H1 (cell line): ENCODE measurements around the gene MGST2. TPM values are rescaled to one million over a fixed set of nuclear protein-coding genes. Genes with fewer than 3 reads are reported as not detected.
A peak's percentile ranks its signal among the peaks of the same experiment; 100 is the strongest.

Source experiments
- CTCF ChIA-PET: fragments of 300-600 bp; sonication (Branson Sonifier 250); formaldehyde crosslinking; loops from one replicate; lab custom pipeline; 2021; ENCODE audit not compliant: partially characterized antibody; lab: Charles Lee
- POLR2A ChIA-PET: fragments of 300-600 bp; sonication (Branson Sonifier 250); formaldehyde crosslinking; loops from one replicate; lab custom pipeline; 2021; ENCODE audit warnings: inconsistent platforms; ENCODE audit not compliant: partially characterized antibody; lab: Charles Lee
- DNase-seq, 2 experiments: peaks; one replicate each; pipeline versions ENCODE4 v3.0.0 to v3.0.0-alpha.2; 2010 to 2022; ENCODE audit warnings: low spot score in 2 of 2, low read depth in 1 of 2, mixed read lengths in 1 of 2
- FAIRE-seq: peaks from 2 replicates; lab custom pipeline; 2011; peaks lifted over from hg19 to GRCh38; lab: Jason Lieb, UNC
- H2AFZ ChIP-seq: 2 replicates; pipeline ENCODE4 v1.8.1; 2012; ENCODE audit warnings: low read length, inconsistent platforms
- H2AK5ac ChIP-seq: 2 replicates; pipeline ENCODE4 v1.6.1; 2013; ENCODE audit warnings: low read depth, low read length
- H2BK120ac ChIP-seq: replicated peaks from 2 replicates; pipeline ENCODE3; 2013; ENCODE audit warnings: low read depth, low read length, inconsistent platforms
- H2BK12ac ChIP-seq: 2 replicates; pipeline ENCODE4 v1.6.1; 2013; ENCODE audit warnings: low read depth, low read length
- H2BK15ac ChIP-seq: 2 replicates; pipeline ENCODE4 v1.6.1; 2013; ENCODE audit warnings: low read length
- H2BK20ac ChIP-seq: 2 replicates; pipeline ENCODE4 v1.6.1; 2013; ENCODE audit warnings: low read length
- H2BK5ac ChIP-seq: 2 replicates; pipeline ENCODE4 v1.6.1; 2013; ENCODE audit warnings: low read depth, low read length
- H3K14ac ChIP-seq: 2 replicates; pipeline ENCODE4 v1.6.1; 2013; ENCODE audit warnings: inconsistent platforms; ENCODE audit not compliant: insufficient read length
- H3K18ac ChIP-seq: 2 replicates; pipeline ENCODE4 v1.6.1; 2013; ENCODE audit warnings: low read length; ENCODE audit errors: extremely low read depth
- H3K23ac ChIP-seq: 2 replicates; pipeline ENCODE4 v1.6.1; 2013; ENCODE audit warnings: inconsistent platforms; ENCODE audit not compliant: insufficient read length
- H3K23me2 ChIP-seq: 2 replicates; pipeline ENCODE4 v1.6.1; 2013; ENCODE audit warnings: low read depth, low read length
- H3K27ac ChIP-seq: 2 replicates; pipeline ENCODE4 v1.6.1; 2011; ENCODE audit warnings: low read depth, low read length, inconsistent platforms
- H3K27me3 ChIP-seq, 4 experiments: replicated peaks in 1 of 4; 1 replicate in 1 of 4; 2 replicates in 3 of 4; pipeline versions ENCODE4 v1.6.1 to v1.8.1; 2011 to 2013; ENCODE audit warnings: low read length in 3 of 4, mild to moderate bottlenecking in 3 of 4, inconsistent platforms in 2 of 4, mixed read lengths in 2 of 4, moderate library complexity in 1 of 4; ENCODE audit not compliant: control insufficient read depth in 3 of 4, insufficient read depth in 3 of 4; ENCODE audit errors: extremely low read depth in 1 of 4
- H3K36me3 ChIP-seq, 4 experiments: 2 replicates each; pipeline versions ENCODE4 v1.6.1 to v1.8.1; 2011 to 2013; ENCODE audit warnings: mild to moderate bottlenecking in 4 of 4, low read length in 3 of 4, moderate library complexity in 2 of 4, control low read depth in 1 of 4, inconsistent platforms in 1 of 4; ENCODE audit not compliant: insufficient read depth in 4 of 4, control insufficient read depth in 2 of 4
- H3K4ac ChIP-seq: replicated peaks from 2 replicates; pipeline ENCODE3; 2013; ENCODE audit warnings: low read length, low read depth, mixed read lengths, inconsistent platforms; ENCODE audit not compliant: insufficient read length
- H3K4me1 ChIP-seq, 4 experiments: replicated peaks in 1 of 4; 1 replicate in 1 of 4; 2 replicates in 3 of 4; pipeline versions ENCODE4 v1.6.1 to v1.8.1; 2011 to 2013; ENCODE audit warnings: low read length in 3 of 4, inconsistent platforms in 2 of 4, mixed read lengths in 1 of 4; ENCODE audit not compliant: insufficient read depth in 4 of 4, control insufficient read depth in 3 of 4
- H3K4me2 ChIP-seq, 2 experiments: 2 replicates each; pipeline versions ENCODE4 v1.6.1 to v1.8.1; 2011 to 2013; ENCODE audit warnings: low read depth in 2 of 2, low read length in 2 of 2, control low read depth in 1 of 2, inconsistent platforms in 1 of 2, mild to moderate bottlenecking in 1 of 2; ENCODE audit not compliant: insufficient read depth in 1 of 2
- H3K4me3 ChIP-seq, 4 experiments: fragments of 200-600, 300-600 bp in 1 of 4; sonication (generic), shearing (Covaris generic), sonication (Bioruptor Twin) in 1 of 4; 2 replicates each; pipeline versions ENCODE4 v1.5.1 to v1.8.1; 2011 to 2016; ENCODE audit warnings: low read length in 4 of 4, low read depth in 3 of 4, control low read depth in 2 of 4, inconsistent platforms in 2 of 4, mild to moderate bottlenecking in 2 of 4, mixed read lengths in 1 of 4, moderate library complexity in 1 of 4; ENCODE audit not compliant: insufficient read depth in 2 of 4; ENCODE audit errors: extremely low read depth in 1 of 4
- H3K56ac ChIP-seq: replicated peaks from 2 replicates; pipeline ENCODE3; 2013; ENCODE audit warnings: low read depth, mild to moderate bottlenecking, mixed read lengths, low read length, inconsistent platforms; ENCODE audit not compliant: insufficient read length
- H3K79me1 ChIP-seq: 2 replicates; pipeline ENCODE4 v1.6.1; 2013; ENCODE audit warnings: low read depth, low read length, control low read depth
- H3K79me2 ChIP-seq, 2 experiments: 2 replicates each; pipeline versions ENCODE4 v1.6.1 to v1.8.1; 2012 to 2013; ENCODE audit warnings: low read length in 2 of 2, mild to moderate bottlenecking in 2 of 2, inconsistent platforms in 1 of 2; ENCODE audit not compliant: insufficient read depth in 2 of 2, control insufficient read depth in 1 of 2
- H3K9ac ChIP-seq, 4 experiments: replicated peaks in 1 of 4; 1 replicate in 1 of 4; 2 replicates in 3 of 4; pipeline versions ENCODE4 v1.6.1 to v1.8.1; 2011 to 2013; ENCODE audit warnings: low read depth in 3 of 4, low read length in 3 of 4, control low read depth in 2 of 4, mild to moderate bottlenecking in 2 of 4, moderate library complexity in 2 of 4, inconsistent platforms in 1 of 4; ENCODE audit errors: extremely low read depth in 1 of 4
- H3K9me3 ChIP-seq, 2 experiments: 2 replicates each; pipeline versions ENCODE4 v1.6.1 to v1.8.1; 2012 to 2013; ENCODE audit warnings: mild to moderate bottlenecking in 2 of 2, moderate library complexity in 2 of 2, control low read depth in 1 of 2, inconsistent platforms in 1 of 2, low read depth in 1 of 2, low read length in 1 of 2, mixed read lengths in 1 of 2; ENCODE audit not compliant: insufficient read depth in 2 of 2
- H4K20me1 ChIP-seq, 2 experiments: replicated peaks in 1 of 2; 2 replicates each; pipeline versions ENCODE3 to v1.8.1; 2011 to 2013; ENCODE audit warnings: inconsistent platforms in 2 of 2, low read length in 2 of 2, mild to moderate bottlenecking in 1 of 2; ENCODE audit not compliant: insufficient read depth in 2 of 2, control insufficient read depth in 1 of 2
- H4K5ac ChIP-seq: 2 replicates; pipeline ENCODE4 v1.6.1; 2013; ENCODE audit warnings: low read length, low read depth, mixed read lengths, inconsistent platforms; ENCODE audit not compliant: insufficient read length
- H4K8ac ChIP-seq: 2 replicates; pipeline ENCODE4 v1.8.0; 2013; ENCODE audit warnings: mild to moderate bottlenecking, moderate library complexity, low read length, inconsistent platforms; ENCODE audit not compliant: insufficient read depth; ENCODE audit errors: extremely low read depth
- H4K91ac ChIP-seq: replicated peaks from 2 replicates; pipeline ENCODE3; 2013; ENCODE audit warnings: low read length, mixed read lengths, inconsistent platforms; ENCODE audit not compliant: insufficient read length
- ASH2L ChIP-seq: fragments of 200-600, 300-600 bp; sonication (generic); IDR thresholded peaks from one replicate; pipeline ENCODE4 v1.7.1; 2017; ENCODE audit warnings: low read length
- EZH2 ChIP-seq: fragments of 200-600 bp; sonication (generic); IDR thresholded peaks from 2 replicates; pipeline ENCODE4 v1.7.1; 2012; ENCODE audit warnings: low read depth, mild to moderate bottlenecking, moderate library complexity, low read length, inconsistent platforms; ENCODE audit not compliant: severe bottlenecking
- GABPA ChIP-seq: IDR thresholded peaks from 2 replicates; pipeline ENCODE4 v1.6.1; 2011; ENCODE audit warnings: mild to moderate bottlenecking, low read length, moderate library complexity, borderline replicate concordance; ENCODE audit not compliant: insufficient read depth
- JUND ChIP-seq: IDR thresholded peaks from 2 replicates; pipeline ENCODE4 v1.6.1; 2011; ENCODE audit warnings: mild to moderate bottlenecking, improper control_type of control experiment, low read length
- NANOG ChIP-seq: IDR thresholded peaks from 2 replicates; pipeline ENCODE4 v1.6.1; 2011; ENCODE audit warnings: low read length, low read depth, mild to moderate bottlenecking, inconsistent platforms; ENCODE audit not compliant: insufficient read depth, poor library complexity, severe bottlenecking
- RBBP5 ChIP-seq: IDR thresholded peaks from 2 replicates; pipeline ENCODE4 v1.7.1; 2012; ENCODE audit warnings: low read depth, mild to moderate bottlenecking, inconsistent platforms, low read length, moderate library complexity, borderline replicate concordance
- SP2 ChIP-seq: IDR thresholded peaks from 2 replicates; pipeline ENCODE4 v1.6.1; 2012; ENCODE audit warnings: mild to moderate bottlenecking, low read length, inconsistent platforms
- TAF1 ChIP-seq: IDR thresholded peaks from 2 replicates; pipeline ENCODE4 v1.6.1; 2011; ENCODE audit warnings: mild to moderate bottlenecking, low read depth, low read length
- TEAD4 ChIP-seq: IDR thresholded peaks from 2 replicates; pipeline ENCODE4 v1.6.1; 2012; ENCODE audit warnings: low read depth, low read length, inconsistent platforms, mixed read lengths
- WGBS, 2 experiments: shearing (Covaris generic) in 1 of 2; methylation state at CpG; one replicate each; pipeline versions ENCODE4 v1.1.6 to v1.1.7; 2013 to 2015; ENCODE audit warnings: low lambda C conversion rate in 2 of 2, mixed read lengths in 2 of 2, inconsistent platforms in 1 of 2, low coverage in 1 of 2, missing lambda C conversion rate in 1 of 2; ENCODE audit not compliant: insufficient replicate concordance in 2 of 2, insufficient coverage in 1 of 2, insufficient read length in 1 of 2; ENCODE audit errors: extremely low coverage in 1 of 2, missing lambda C conversion rate in 1 of 2; 5-methylcytosine and 5-hydroxymethylcytosine counted together
- polyA plus RNA-seq, 7 experiments: library from polyadenylated mRNA; depleted of rRNA in 3 of 7; stranded (reverse) in 5 of 7; unstranded in 2 of 7; fragments of >200 nt in 5 of 7; fragments of 200-250 nt in 2 of 7; gene quantifications; 1 replicate in 5 of 7; 2 replicates in 1 of 7; 4 replicates in 1 of 7; pipeline versions ENCODE4 v1.2.1 to v1.2.3, GENCODE V29; 2011 to 2013; ENCODE audit warnings: missing spikeins in 2 of 7, mixed read lengths in 2 of 7
- total RNA-seq: library from RNA; stranded (reverse); fragmentation: NEBNext Ultra II Directional; extraction: Animal tissue kit (Norgen Biotek cat#: 25700); gene quantifications from 2 replicates; pipeline ENCODE4 v1.2.1, GENCODE V29; 2021
- TF ChIP-seq, protein P1 (sequence below): IDR thresholded peaks from 2 replicates; pipeline ENCODE4 v1.6.1; 2012; ENCODE audit warnings: inconsistent platforms

Gene MGST2
- total and polyA plus RNA-seq, 2 of the 8 experiments (the other 6 are each of a cell fraction or from before 2014, with no cell fraction given) = 8.0 to 13.6 TPM

DNA sequence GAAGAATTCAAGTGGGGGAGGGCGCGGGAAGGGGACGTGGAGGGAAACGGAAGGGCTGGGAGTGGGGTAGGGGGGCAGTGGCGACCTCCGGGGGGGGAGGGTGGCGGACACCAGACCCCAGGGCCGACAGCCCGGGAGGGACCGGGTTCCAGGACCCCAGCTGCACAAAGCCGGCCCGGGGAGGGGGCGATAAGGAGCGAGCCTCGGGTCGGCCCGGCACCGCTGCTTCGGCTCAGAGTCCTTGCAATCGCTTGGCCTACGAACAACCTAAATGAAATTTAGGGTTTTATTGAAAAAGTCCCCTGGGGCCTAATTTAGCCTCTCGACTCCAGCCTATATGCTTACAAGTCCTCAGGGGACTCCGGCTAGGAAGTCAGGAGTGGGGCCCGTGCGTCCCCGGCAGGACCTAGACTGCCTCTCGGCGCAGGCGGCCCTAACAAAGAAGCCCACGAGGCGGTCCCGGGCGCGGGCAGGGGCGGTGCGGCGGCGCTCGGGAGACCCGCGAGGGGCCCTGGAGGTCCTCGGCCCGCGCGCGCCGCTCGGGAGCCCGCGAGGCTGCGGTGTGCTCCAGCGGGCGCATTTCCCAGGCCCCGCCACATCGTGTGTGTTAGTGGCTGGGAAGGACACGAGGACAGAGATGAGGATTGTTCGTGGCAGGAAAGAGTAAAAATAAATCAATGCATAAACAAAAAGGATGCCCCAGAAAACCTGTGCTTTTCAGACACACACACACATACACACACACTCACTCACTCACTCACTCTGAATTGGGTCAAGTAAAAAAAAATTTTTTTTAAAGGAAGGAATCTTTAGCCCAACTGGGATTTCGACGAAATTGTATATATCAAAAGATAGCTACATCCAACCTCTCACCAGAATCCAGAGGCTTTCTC is 70.0 kb downstream of the MGST2 start:
- no peaks in the 10 kb centered on the region for H3K79me1 ChIP-seq
- no peaks in the 10 kb centered on the region for H3K79me2 ChIP-seq
- peaks cover 3 to 10% (median 6%) of the 10 kb centered on the region in 4 experiments; a peak in 5 of 7 replicates for H3K4me1 ChIP-seq
- peak overlapping the region in 3 of 4 experiments; percentile 13 to 86 (median 33); a peak in 4 of 7 replicates for H3K9ac ChIP-seq
- 4% methylated on average over 35 of the region's 59 CpGs; no CpG with 5 or more reads in 1 of the 2 experiments for WGBS, 2 experiments
- no peak overlapping the region for H4K5ac ChIP-seq
- no peak overlapping the region for H3K27ac ChIP-seq
- H2BK15ac ChIP-seq = peak overlapping the region; percentile 97; the same call in 1 of the 2 replicates
- peak overlapping the region; percentile 36 for H3K56ac ChIP-seq
- no peak overlapping the region for H2AK5ac ChIP-seq
- H2BK120ac ChIP-seq = peak overlapping the region; percentile 28
- peak overlapping the region; percentile 38; the same call in 1 of the 2 replicates for H2AFZ ChIP-seq
- H4K91ac ChIP-seq = peak overlapping the region; percentile 97
- no peaks in the 10 kb centered on the region for H4K20me1 ChIP-seq
- no peak overlapping the region for H3K23ac ChIP-seq
- POLR2A ChIA-PET = interaction anchor here (0.6 to 1.0 kb wide), 5 partner anchors 9 to 415 kb away, joined by 3 to 4 read pairs (median 4); no protein-coding TSS in a partner anchor
- peaks cover 10% of the 10 kb centered on the region for H3K23me2 ChIP-seq
- no peaks in the 10 kb centered on the region for H3K9me3 ChIP-seq
- peaks cover 7 to 22% (median 19%) of the 10 kb centered on the region in 4 experiments for H3K27me3 ChIP-seq
- no peak overlapping the region for H2BK5ac ChIP-seq
- CTCF ChIA-PET = interaction anchor here (0.7 to 1.5 kb wide), 16 partner anchors 16 to 591 kb away, joined by 3 to 8 read pairs (median 3); no protein-coding TSS in a partner anchor
- H3K18ac ChIP-seq = peak overlapping the region; percentile 99
- DNase-seq = peak in 1 of 2 experiments; percentile 66
- H3K36me3 ChIP-seq = no peaks in the 10 kb centered on the region
- peak overlapping the region; percentile 84 for H3K4ac ChIP-seq
- no peak overlapping the region for H3K14ac ChIP-seq
- H2BK20ac ChIP-seq = no peak overlapping the region; the same call in 1 of the 2 replicates
- H2BK12ac ChIP-seq = no peak overlapping the region
- H3K4me3 ChIP-seq = peak overlapping the region; percentile 58 to 72 (median 66)
- FAIRE-seq = no peak
- peak overlapping the region; percentile 95 to 96 for H3K4me2 ChIP-seq
- H4K8ac ChIP-seq = 0 out of 2 replicates have a peak overlapping the region, but pooled peaks have one; percentile 6
- TF ChIP-seq SP2 (no peak), GABPA (no peak), EZH2 (peak; percentile 31), JUND (no peak), RBBP5 (no peak; the same call in 1 of the 2 replicates), TAF1 (0 out of 2 replicates have a peak, but pooled peaks have one; percentile 9), NANOG (no peak), ASH2L (peak; percentile 16), TEAD4 (no peak)
- TF ChIP-seq, protein P1, sequence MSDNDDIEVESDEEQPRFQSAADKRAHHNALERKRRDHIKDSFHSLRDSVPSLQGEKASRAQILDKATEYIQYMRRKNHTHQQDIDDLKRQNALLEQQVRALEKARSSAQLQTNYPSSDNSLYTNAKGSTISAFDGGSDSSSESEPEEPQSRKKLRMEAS = peak; percentile 26
